NT2/D1 (cell line): ENCODE data around the gene SUPT20HL1.

Experiments used
- SUZ12 ChIP-seq: IDR thresholded peaks from 2 replicates; pipeline ENCODE4 v1.6.1; 2011; ENCODE audit not compliant: insufficient read length, insufficient read depth; ENCODE audit errors: extremely low read depth
- YY1 ChIP-seq: IDR thresholded peaks from 2 replicates; pipeline ENCODE4 v1.6.1; 2011; ENCODE audit not compliant: insufficient read length, insufficient read depth
- ZNF274 ChIP-seq: IDR thresholded peaks from 2 replicates; pipeline ENCODE4 v1.6.1; 2011; ENCODE audit warnings: mild to moderate bottlenecking, low read depth, low read length

DNA sequence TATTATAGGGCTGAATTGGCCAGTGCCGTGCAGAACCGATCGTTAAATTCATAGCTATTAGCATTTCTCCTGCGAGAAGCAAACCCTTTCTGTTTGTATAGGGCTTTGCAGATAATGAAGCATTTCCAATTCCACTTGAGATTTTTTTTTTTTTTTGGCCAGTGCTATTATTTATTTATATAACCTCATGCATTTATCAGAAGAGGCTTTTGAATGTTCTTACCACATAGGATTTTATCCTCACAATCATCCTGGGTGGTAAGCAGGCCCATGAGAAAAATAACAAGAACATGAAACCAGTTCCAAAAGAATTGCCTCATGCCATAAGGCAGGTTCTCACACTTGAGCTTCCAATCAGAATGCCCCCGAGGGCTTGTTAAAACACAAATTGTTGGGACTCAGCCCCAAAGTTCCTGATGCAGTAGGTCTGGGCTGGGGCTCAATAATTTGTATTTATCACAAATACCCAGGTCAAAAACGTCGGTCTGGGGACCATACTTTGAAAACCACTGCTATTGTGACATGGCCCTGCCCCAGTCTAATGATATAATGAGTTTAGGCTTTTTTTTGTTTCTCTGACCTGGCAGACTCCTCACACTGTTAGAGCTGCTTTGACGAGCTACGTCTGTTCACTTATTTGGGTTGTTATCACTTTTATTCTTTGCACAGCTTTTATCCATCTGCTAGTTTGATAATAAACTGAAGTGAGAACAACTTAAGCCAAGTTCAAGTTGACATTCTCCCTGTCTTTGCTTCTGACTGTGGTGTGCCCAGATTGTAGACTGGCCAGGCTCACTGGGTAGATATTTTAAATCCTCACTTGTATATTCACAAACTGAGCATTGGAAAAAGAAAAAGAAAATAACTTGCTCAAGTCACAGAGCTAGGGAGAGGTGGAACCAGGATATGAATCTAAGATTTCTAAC lies 20.1 kb downstream of the SUPT20HL1 start:
- TF ChIP-seq SUZ12, result no peak
- no peak for TF ChIP-seq ZNF274
- no peak for TF ChIP-seq YY1
